HG02981 (cell line): Measurements from ENCODE around the gene PRXL2C.

ENCODE experiments used
- ATAC-seq: cut with Tn5 transposase; IDR thresholded peaks from one replicate; pipeline ENCODE4 v1.9.1; 2021; ENCODE audit warnings: mild to moderate bottlenecking, moderate library complexity; ENCODE audit not compliant: unreplicated experiment

PRXL2C gene

GRCh38 chr9:96612966-96613589, 42.0 kb downstream of the PRXL2C start:
- no peak for ATAC-seq

- no peak for ATAC-seq
Measured at GRCh38 chr9:96612105-96612965, 42.8 kb downstream of the PRXL2C start.

GRCh38 chr9:96611302-96611701, 43.8 kb downstream of the PRXL2C start:
- no peak for ATAC-seq

- ATAC-seq: no peak
Measured at GRCh38 chr9:96609732-96610131, 45.4 kb downstream of the PRXL2C start.

GRCh38 chr9:96607971-96608370, 47.1 kb downstream of the PRXL2C start:
- ATAC-seq: no peak

- ATAC-seq: no peak
Measured at GRCh38 chr9:96605328-96605727, 49.8 kb downstream of the PRXL2C start.

- ATAC-seq: no peak
Measured at GRCh38 chr9:96604004-96604319, 51.2 kb downstream of the PRXL2C start.

- ATAC-seq: no peak
Measured at GRCh38 chr9:96603305-96604003, 51.7 kb downstream of the PRXL2C start.

- no peak for ATAC-seq
Measured at GRCh38 chr9:96599298-96599697, 55.8 kb downstream of the PRXL2C start.

GRCh38 chr9:96596601-96597111, 58.5 kb downstream of the PRXL2C start:
- ATAC-seq: no peak
